GM23248 (cell line): ENCODE measurements around the gene ZCCHC8.

Experiments used
- EZH2 ChIP-seq: fragments of 200-600 bp; sonication (generic); IDR thresholded peaks from 2 replicates; pipeline ENCODE4 v1.6.1; 2018; ENCODE audit warnings: antibody characterized with exemption, mild to moderate bottlenecking; ENCODE audit not compliant: insufficient read depth, poor library complexity, severe bottlenecking
- EZH2phosphoT487 ChIP-seq: fragments of 200-600 bp; sonication (generic); IDR thresholded peaks from 2 replicates; pipeline ENCODE4 v1.6.1; 2018; ENCODE audit warnings: antibody characterized with exemption, moderate library complexity, mild to moderate bottlenecking, low read depth; ENCODE audit not compliant: insufficient read depth

DNA sequence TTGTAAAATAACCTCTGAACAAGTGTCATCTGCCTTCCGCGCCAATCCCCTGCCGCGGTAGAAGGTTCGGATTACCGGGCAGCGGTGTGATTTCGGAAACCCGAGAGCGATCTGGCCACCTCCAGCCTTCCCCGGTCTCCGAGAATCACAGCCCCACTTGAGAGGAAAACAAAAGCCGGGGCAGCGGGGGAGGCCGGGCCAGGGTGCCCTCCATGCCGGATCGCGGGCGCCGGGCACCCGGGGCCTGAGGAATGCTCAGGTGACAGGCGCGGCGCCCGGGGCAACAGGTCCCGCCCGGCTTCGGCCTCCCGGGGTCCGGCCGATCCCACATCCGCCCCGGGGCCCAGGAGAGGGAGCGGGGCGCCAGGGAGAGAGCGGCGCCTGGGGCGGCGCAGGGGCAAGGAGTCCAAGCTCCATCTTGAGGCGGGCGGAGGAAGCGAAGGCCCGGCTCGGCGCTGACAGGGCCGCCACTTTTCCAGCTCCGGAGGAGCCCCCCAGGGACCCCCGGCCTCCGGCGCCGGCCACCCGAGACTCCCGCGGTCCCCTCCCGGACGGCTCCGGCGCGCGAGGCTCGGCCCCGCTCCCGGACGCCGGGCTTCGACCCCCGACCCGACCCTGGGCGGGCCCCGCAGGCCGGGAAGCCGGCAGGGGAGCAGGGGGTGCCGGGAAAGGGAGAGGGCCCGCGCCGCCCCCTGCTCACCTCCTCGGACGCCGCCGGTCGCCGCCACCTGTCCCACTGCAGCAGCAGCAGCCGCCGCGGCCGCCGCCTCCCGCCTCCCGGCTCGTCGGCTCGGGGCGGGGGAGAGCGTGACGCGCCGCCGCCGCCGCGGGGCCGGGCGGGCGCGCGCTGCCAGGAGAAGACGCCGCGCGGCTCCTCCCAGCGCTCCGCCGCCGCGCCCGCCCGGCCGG is 78.7 kb downstream of the ZCCHC8 start, which contains the start of gene CLIP1:
- TF ChIP-seq EZH2 (no peak), EZH2phosphoT487 (no peak)
